Measurements from ENCODE around the gene PLEKHO2. TPM values are rescaled to one million over a fixed set of nuclear protein-coding genes. Genes with fewer than 3 reads are reported as not detected.

The PLEKHO2 gene
- total and polyA plus RNA-seq, 2 of the 13 experiments (the other 11 are each of a cell fraction or from before 2014, with no cell fraction given): 3.8 to 4.8 TPM

DNA sequence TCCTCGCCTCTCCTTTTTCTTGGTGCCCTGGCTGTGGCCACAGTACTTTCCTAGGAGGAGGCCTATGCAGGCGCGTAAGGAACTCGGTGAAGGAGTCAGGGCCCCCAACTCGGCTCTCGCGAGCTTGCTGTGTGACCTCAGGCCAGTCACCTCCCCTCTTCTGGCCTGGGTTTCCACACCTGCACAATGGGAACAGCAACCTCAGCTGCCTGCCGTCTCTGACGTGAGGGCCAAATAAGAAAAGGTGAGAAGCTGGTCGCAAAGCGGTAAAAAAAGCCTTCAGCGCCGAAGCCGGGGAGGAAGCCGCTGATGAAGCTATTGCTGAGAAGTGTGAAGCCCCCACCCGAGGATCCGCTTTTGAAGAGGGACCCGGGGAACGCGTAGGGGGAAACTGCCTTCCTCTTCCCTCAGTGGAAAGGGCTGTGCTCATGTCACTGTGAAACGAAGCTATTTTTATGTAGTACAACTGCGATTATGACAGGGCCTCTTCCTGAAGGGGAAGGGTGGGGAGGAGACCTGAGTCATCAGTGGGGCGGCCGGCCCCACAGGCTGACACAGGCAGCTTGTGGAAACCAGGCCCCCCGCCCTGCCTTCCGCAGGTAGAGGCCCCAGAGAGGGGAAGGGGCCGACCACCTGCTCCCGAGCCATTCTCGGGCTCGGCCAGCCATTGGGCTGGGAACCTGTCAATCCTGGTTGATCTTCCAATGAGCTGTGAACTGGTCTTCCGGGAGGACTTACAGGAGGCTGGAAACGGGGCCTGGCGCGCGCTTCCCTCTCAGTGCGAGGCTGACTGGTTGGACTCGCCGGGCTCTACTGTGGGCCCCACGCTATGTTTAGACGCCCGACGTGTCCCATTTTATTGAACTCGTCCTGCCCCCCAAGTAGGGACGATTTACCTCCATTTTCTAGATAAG is 52.0 kb downstream of the PLEKHO2 start (continued):
- TF ChIP-seq, protein P1, sequence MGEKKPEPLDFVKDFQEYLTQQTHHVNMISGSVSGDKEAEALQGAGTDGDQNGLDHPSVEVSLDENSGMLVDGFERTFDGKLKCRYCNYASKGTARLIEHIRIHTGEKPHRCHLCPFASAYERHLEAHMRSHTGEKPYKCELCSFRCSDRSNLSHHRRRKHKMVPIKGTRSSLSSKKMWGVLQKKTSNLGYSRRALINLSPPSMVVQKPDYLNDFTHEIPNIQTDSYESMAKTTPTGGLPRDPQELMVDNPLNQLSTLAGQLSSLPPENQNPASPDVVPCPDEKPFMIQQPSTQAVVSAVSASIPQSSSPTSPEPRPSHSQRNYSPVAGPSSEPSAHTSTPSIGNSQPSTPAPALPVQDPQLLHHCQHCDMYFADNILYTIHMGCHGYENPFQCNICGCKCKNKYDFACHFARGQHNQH (CRISPR knock-in tag; IDR thresholded peaks at IDR 0.05): no peak
- no peak for TF ChIP-seq CHCHD3 (CRISPR knock-in tag; IDR thresholded peaks at IDR 0.05)
- no peak for TF ChIP-seq IRX3 (CRISPR knock-in tag; IDR thresholded peaks at IDR 0.05; ENCODE audit: borderline replicate concordance, low read depth)
- TF ChIP-seq, protein P2, sequence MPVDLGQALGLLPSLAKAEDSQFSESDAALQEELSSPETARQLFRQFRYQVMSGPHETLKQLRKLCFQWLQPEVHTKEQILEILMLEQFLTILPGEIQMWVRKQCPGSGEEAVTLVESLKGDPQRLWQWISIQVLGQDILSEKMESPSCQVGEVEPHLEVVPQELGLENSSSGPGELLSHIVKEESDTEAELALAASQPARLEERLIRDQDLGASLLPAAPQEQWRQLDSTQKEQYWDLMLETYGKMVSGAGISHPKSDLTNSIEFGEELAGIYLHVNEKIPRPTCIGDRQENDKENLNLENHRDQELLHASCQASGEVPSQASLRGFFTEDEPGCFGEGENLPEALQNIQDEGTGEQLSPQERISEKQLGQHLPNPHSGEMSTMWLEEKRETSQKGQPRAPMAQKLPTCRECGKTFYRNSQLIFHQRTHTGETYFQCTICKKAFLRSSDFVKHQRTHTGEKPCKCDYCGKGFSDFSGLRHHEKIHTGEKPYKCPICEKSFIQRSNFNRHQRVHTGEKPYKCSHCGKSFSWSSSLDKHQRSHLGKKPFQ (CRISPR knock-in tag; IDR thresholded peaks at IDR 0.05; ENCODE audit: insufficient replicate concordance): peak; percentile 37
- peak; percentile 55; the same call in 1 of the 2 replicates for TF ChIP-seq KDM2A (CRISPR knock-in tag; IDR thresholded peaks at IDR 0.05; ENCODE audit: borderline replicate concordance, low read depth)
- no peak for TF ChIP-seq CHD4 (IDR thresholded peaks at IDR 0.05; ENCODE audit: borderline replicate concordance, low read length)
- peak; percentile 63; the same call in 1 of the 2 replicates for TF ChIP-seq FOSL2 (CRISPR knock-in tag; IDR thresholded peaks at IDR 0.05)
- TF ChIP-seq, protein P3, sequence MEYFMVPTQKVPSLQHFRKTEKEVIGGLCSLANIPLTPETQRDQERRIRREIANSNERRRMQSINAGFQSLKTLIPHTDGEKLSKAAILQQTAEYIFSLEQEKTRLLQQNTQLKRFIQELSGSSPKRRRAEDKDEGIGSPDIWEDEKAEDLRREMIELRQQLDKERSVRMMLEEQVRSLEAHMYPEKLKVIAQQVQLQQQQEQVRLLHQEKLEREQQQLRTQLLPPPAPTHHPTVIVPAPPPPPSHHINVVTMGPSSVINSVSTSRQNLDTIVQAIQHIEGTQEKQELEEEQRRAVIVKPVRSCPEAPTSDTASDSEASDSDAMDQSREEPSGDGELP (IDR thresholded peaks at IDR 0.05; ENCODE audit: borderline replicate concordance, low read depth): peak; percentile 19; the same call in 1 of the 2 replicates
- no peak for TF ChIP-seq ZSCAN25 (CRISPR knock-in tag; IDR thresholded peaks at IDR 0.05)
- TF ChIP-seq ETV5 (CRISPR knock-in tag; IDR thresholded peaks at IDR 0.05; ENCODE audit: borderline replicate concordance): 0 out of 2 replicates have a peak, but pooled peaks have one; percentile 12
- no peak for TF ChIP-seq ZMAT3 (CRISPR knock-in tag; conservative IDR thresholded peaks at IDR 0.05)
- no peak for TF ChIP-seq NR3C1 (CRISPR knock-in tag; IDR thresholded peaks at IDR 0.05)
- no peak for TF ChIP-seq NRL (CRISPR knock-in tag; IDR thresholded peaks at IDR 0.05; ENCODE audit: borderline replicate concordance)
- TF ChIP-seq RELA (CRISPR knock-in tag; IDR thresholded peaks at IDR 0.05): no peak
- TF ChIP-seq, protein P4, sequence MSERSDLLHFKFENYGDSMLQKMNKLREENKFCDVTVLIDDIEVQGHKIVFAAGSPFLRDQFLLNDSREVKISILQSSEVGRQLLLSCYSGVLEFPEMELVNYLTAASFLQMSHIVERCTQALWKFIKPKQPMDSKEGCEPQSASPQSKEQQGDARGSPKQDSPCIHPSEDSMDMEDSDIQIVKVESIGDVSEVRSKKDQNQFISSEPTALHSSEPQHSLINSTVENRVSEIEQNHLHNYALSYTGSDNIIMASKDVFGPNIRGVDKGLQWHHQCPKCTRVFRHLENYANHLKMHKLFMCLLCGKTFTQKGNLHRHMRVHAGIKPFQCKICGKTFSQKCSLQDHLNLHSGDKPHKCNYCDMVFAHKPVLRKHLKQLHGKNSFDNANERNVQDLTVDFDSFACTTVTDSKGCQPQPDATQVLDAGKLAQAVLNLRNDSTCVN (CRISPR knock-in tag; IDR thresholded peaks at IDR 0.05; ENCODE audit: borderline replicate concordance): 0 out of 2 replicates have a peak, but pooled peaks have one; percentile 8
- no peak for TF ChIP-seq REXO4 (CRISPR knock-in tag; IDR thresholded peaks at IDR 0.05; ENCODE audit: borderline replicate concordance)
- peak; percentile 49 for TF ChIP-seq ZNF883 (CRISPR knock-in tag; IDR thresholded peaks at IDR 0.05; ENCODE audit: not compliant biosample characterization)
- TF ChIP-seq POLR2A (IDR thresholded peaks at IDR 0.05; ENCODE audit: insufficient read depth in 1 of 2, low read depth in 2 of 2, low read length in 2 of 2): 0 out of 4 replicates have a peak, but pooled peaks of 1 of the 2 experiments have one; percentile 39
- 0 out of 2 replicates have a peak, but pooled peaks have one; percentile 3 for TF ChIP-seq TAF1 (CRISPR knock-in tag; IDR thresholded peaks at IDR 0.05)
- no peak for TF ChIP-seq MTF1 (CRISPR knock-in tag; IDR thresholded peaks at IDR 0.05)
